ENCODE data around the gene MRPS15. TPM values are rescaled to one million over a fixed set of nuclear protein-coding genes. Genes with fewer than 3 reads are reported as not detected.
"Not testable (repeated sequence)": the region's sequence is repeated elsewhere in the genome, so short reads cannot be mapped to it uniquely, and the experiment has no call there.

MRPS15 gene
- polyA plus RNA-seq, 4 donors: 68.2 to 122 (median 109) TPM

DNA sequence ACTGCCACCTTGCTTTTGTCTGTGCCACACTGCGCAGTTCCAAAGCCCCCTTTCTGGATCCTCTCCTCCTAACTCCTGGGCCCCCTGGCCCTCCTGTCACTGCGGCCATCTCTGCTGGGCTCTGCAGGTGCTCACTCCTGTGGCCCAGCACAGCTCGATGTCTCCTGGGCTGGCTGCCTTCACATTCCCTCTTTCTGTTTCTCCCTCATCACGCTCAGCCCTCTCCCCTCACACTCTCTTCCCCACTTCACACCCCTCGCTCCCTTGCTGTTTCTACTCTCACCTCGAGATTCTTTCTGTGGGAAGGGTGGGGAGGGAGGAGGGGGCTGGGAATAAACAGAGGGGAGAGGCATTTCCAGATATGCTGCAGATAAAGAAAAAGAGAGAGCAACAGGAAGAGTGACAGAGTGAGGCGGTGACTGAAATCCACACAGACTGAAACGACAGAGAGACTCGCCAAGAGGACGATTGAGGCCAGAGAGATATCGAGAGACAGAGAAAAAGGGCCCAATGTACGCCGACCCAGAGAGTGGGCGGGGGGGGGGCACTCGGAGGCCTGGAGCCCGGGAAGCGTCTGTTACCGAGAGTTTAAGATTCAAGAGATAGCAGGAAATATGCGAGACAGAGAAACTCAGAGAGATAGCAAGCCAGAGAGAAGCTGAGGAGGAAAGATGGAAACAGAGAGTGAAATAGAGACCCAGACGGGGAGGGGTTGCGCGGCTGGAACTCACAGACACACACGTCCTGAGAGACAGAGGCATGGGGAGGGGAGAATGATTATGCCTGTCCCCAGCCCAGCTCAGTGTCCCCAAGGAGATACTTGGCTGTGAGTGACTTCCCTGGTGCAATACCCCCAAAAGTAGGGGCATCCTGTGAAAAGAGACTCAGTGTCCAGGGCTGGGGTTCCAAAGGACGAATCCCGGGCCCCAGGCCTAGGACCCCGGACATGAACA is 17.9 kb upstream of the MRPS15 start:
- no peaks in the 10 kb centered on the region for H3K27me3 ChIP-seq (ENCODE audit: control insufficient read depth in 3 of 3, insufficient read depth in 3 of 3, low read length in 3 of 3)
- H3K36me3 ChIP-seq (ENCODE audit: control insufficient read depth in 3 of 3, insufficient read depth in 2 of 3, low read depth in 1 of 3, low read length in 3 of 3): no peaks in the 10 kb centered on the region
- H3K4me3 ChIP-seq (ENCODE audit: low read depth in 1 of 3, low read length in 3 of 3): no peak overlapping the region
- H3K27ac ChIP-seq (ENCODE audit: low read depth in 1 of 3, low read length in 2 of 3): no peak overlapping the region
- DNase-seq (no peak), FAIRE-seq (no peak)
- H3K4me1 ChIP-seq (ENCODE audit: control insufficient read depth in 3 of 3, insufficient read depth in 2 of 3, low read depth in 1 of 3, low read length in 2 of 3): peaks cover 0 to 16% (median 0%) of the 10 kb centered on the region in 3 donors
- H3K9me3 ChIP-seq (ENCODE audit: control insufficient read depth in 2 of 2, insufficient read depth in 1 of 2, low read depth in 1 of 2, low read length in 1 of 2): no peaks in the 10 kb centered on the region
- 35 to 64% (median 59%) methylated on average over 26 of the region's 26 CpGs for WGBS, 3 donors

GRCh38 chr1:36481091-36481490 is 16.9 kb upstream of the MRPS15 start:
- H3K27me3 ChIP-seq (ENCODE audit: control insufficient read depth in 3 of 3, insufficient read depth in 3 of 3, low read length in 3 of 3): no peaks in the 10 kb centered on the region
- no peak overlapping the region for H3K27ac ChIP-seq (ENCODE audit: low read depth in 1 of 3, low read length in 2 of 3)
- no peak overlapping the region for H3K4me3 ChIP-seq (ENCODE audit: low read depth in 1 of 3, low read length in 3 of 3)
- no peaks in the 10 kb centered on the region for H3K9me3 ChIP-seq (ENCODE audit: control insufficient read depth in 2 of 2, insufficient read depth in 1 of 2, low read depth in 1 of 2, low read length in 1 of 2)
- peaks cover 0 to 14% (median 0%) of the 10 kb centered on the region in 3 donors for H3K4me1 ChIP-seq (ENCODE audit: control insufficient read depth in 3 of 3, insufficient read depth in 2 of 3, low read depth in 1 of 3, low read length in 2 of 3)
- WGBS, 3 donors: 64 to 87% (median 69%) methylated on average over 6 of the region's 6 CpGs
- no peaks in the 10 kb centered on the region for H3K36me3 ChIP-seq (ENCODE audit: control insufficient read depth in 3 of 3, insufficient read depth in 2 of 3, low read depth in 1 of 3, low read length in 3 of 3)
- no peak for FAIRE-seq
- DNase-seq: no peak

- WGBS, 3 donors: 84 to 87% (median 85%) methylated on average over 2 of the region's 2 CpGs
Observed at GRCh38 chr1:36480161-36480560, 16.0 kb upstream of the MRPS15 start.

DNA sequence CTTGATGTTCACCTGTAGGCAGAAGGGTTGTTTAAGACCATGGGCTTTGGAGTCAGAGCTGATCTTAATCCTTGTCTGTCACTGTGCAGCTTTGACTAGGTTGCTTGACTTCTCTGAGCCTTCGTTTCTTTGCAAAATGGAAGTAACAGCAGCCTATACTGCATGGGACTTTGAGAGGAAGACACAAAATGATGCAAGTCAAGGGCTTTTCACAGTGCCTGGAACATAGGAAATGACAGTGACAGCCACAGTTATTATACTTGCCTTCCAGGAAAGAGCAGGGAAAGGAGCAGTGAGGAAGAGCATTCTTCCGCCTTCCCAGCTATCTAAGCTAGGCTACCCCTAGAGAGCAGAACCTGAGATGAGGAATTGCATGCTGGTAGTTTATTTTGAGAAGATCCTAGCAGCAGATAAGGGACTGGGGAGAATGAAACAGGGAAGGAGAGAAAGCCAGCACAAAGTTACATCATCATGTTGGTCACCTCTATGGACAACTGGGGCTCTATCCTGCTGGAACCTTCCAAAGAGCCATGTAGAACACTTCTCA is 15.4 kb upstream of the MRPS15 start:
- DNase-seq: no peak
- H3K27ac ChIP-seq (ENCODE audit: low read depth in 1 of 3, low read length in 2 of 3): no peak overlapping the region
- WGBS, 3 donors: 78 to 94% (median 91%) methylated on average over 2 of the region's 2 CpGs
- H3K4me1 ChIP-seq (ENCODE audit: control insufficient read depth in 3 of 3, insufficient read depth in 2 of 3, low read depth in 1 of 3, low read length in 2 of 3): peaks cover 0 to 24% (median 0%) of the 10 kb centered on the region in 3 donors
- H3K4me3 ChIP-seq (ENCODE audit: low read depth in 1 of 3, low read length in 3 of 3): no peak overlapping the region
- no peaks in the 10 kb centered on the region for H3K36me3 ChIP-seq (ENCODE audit: control insufficient read depth in 3 of 3, insufficient read depth in 2 of 3, low read depth in 1 of 3, low read length in 3 of 3)
- H3K9me3 ChIP-seq (ENCODE audit: control insufficient read depth in 2 of 2, insufficient read depth in 1 of 2, low read depth in 1 of 2, low read length in 1 of 2): no peaks in the 10 kb centered on the region
- no peaks in the 10 kb centered on the region for H3K27me3 ChIP-seq (ENCODE audit: control insufficient read depth in 3 of 3, insufficient read depth in 3 of 3, low read length in 3 of 3)
- no peak for FAIRE-seq

More at GRCh38 chr1:36480161-36480560, 16.0 kb upstream of the MRPS15 start:
- Histone ChIP-seq H3K4me3 (ENCODE audit: low read depth in 1 of 3, low read length in 3 of 3) (no peak overlapping the region), H3K4me1 (ENCODE audit: control insufficient read depth in 3 of 3, insufficient read depth in 2 of 3, low read depth in 1 of 3, low read length in 2 of 3) (peaks cover 0 to 21% (median 0%) of the 10 kb centered on the region in 3 donors), H3K9me3 (ENCODE audit: control insufficient read depth in 2 of 2, insufficient read depth in 1 of 2, low read depth in 1 of 2, low read length in 1 of 2) (no peaks in the 10 kb centered on the region), H3K27me3 (ENCODE audit: control insufficient read depth in 3 of 3, insufficient read depth in 3 of 3, low read length in 3 of 3) (no peaks in the 10 kb centered on the region), H3K27ac (ENCODE audit: low read depth in 1 of 3, low read length in 2 of 3) (no peak overlapping the region), H3K36me3 (ENCODE audit: control insufficient read depth in 3 of 3, insufficient read depth in 2 of 3, low read depth in 1 of 3, low read length in 3 of 3) (no peaks in the 10 kb centered on the region)
- FAIRE-seq (no peak), DNase-seq (no peak)

DNA sequence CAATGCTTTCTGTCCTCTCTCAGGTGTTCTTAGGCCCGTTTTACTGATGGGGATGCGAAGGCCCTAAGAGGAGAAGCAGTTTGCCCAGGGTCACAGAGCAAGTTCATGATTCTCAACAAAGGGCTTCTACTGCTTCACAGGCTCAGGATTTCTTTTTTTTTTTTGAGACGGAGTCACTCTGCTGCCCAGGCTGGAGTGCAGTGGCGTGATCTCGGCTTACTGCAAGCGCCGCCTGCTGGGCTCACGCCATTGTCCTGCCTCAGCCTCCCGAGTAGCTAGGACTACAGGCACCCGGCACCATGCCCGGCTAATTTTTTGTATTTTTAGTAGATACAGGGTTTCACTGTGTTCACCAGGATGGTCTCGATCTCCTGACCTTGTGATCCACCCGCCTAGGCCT is 13.4 kb upstream of the MRPS15 start:
- H3K27me3 ChIP-seq (ENCODE audit: control insufficient read depth in 3 of 3, insufficient read depth in 3 of 3, low read length in 3 of 3); H3K4me3 ChIP-seq (ENCODE audit: low read depth in 1 of 3, low read length in 3 of 3); FAIRE-seq; DNase-seq; H3K9me3 ChIP-seq (ENCODE audit: control insufficient read depth in 2 of 2, insufficient read depth in 1 of 2, low read depth in 1 of 2, low read length in 1 of 2); H3K27ac ChIP-seq (ENCODE audit: low read depth in 1 of 3, low read length in 2 of 3); H3K36me3 ChIP-seq (ENCODE audit: control insufficient read depth in 3 of 3, insufficient read depth in 2 of 3, low read depth in 1 of 3, low read length in 3 of 3): not testable (repeated sequence)
- 88 to 90% (median 88%) methylated on average over 13 of the region's 13 CpGs for WGBS, 3 donors
- H3K4me1 ChIP-seq (ENCODE audit: control insufficient read depth in 3 of 3, insufficient read depth in 2 of 3, low read depth in 1 of 3, low read length in 2 of 3): peaks cover 0 to 24% (median 0%) of the 10 kb centered on the region in 3 donors

GRCh38 chr1:36476945-36477344 is 12.8 kb upstream of the MRPS15 start:
- WGBS, 3 donors: 48 to 74% (median 54%) methylated on average over 5 of the region's 5 CpGs
- Histone ChIP-seq H3K4me3 (ENCODE audit: low read depth in 1 of 3, low read length in 3 of 3) (no peak overlapping the region), H3K27me3 (ENCODE audit: control insufficient read depth in 3 of 3, insufficient read depth in 3 of 3, low read length in 3 of 3) (no peaks in the 10 kb centered on the region), H3K4me1 (ENCODE audit: control insufficient read depth in 3 of 3, insufficient read depth in 2 of 3, low read depth in 1 of 3, low read length in 2 of 3) (peaks cover 0 to 24% (median 0%) of the 10 kb centered on the region in 3 donors), H3K27ac (ENCODE audit: low read depth in 1 of 3, low read length in 2 of 3) (no peak overlapping the region), H3K36me3 (ENCODE audit: control insufficient read depth in 3 of 3, insufficient read depth in 2 of 3, low read depth in 1 of 3, low read length in 3 of 3) (no peaks in the 10 kb centered on the region), H3K9me3 (ENCODE audit: control insufficient read depth in 2 of 2, insufficient read depth in 1 of 2, low read depth in 1 of 2, low read length in 1 of 2) (no peaks in the 10 kb centered on the region)
- FAIRE-seq (no peak), DNase-seq (peak; percentile 10 to 27)

DNA sequence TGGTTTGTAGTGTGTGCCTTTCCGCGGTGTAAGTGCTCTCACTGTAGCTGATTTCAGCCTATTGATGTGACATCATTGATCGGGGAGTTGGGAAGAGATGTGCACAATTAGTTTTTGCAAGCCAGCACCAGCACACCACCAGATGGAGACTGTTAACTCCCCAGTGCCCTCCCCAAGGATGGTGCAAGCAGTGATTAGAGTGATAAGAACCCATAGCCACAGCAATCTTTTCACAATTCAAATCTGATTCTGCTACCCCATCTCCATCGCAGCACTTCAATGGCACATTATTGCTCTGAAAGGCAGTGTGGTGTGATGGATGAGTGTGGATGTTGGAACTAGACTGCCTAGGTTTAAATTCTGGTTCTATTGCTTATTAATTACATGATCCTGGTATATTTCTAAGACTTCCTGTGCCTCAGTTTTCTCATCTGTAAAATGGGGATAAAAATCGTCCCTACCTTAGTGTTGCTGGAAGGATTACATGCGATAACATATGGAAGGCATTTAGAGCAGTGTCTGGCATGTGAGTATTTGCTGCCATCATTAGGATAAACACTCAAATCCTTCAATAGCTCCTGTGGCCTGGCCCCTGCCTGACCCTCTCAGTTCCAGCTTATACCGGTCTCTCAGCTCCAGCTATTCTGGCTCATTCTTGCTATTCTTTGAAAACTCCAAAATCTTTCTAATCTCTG is 11.9 kb upstream of the MRPS15 start:
- no peaks in the 10 kb centered on the region for H3K27me3 ChIP-seq (ENCODE audit: control insufficient read depth in 3 of 3, insufficient read depth in 3 of 3, low read length in 3 of 3)
- H3K27ac ChIP-seq (ENCODE audit: low read depth in 1 of 3, low read length in 2 of 3): no peak overlapping the region
- no peak for FAIRE-seq
- H3K36me3 ChIP-seq (ENCODE audit: control insufficient read depth in 3 of 3, insufficient read depth in 2 of 3, low read depth in 1 of 3, low read length in 3 of 3): no peaks in the 10 kb centered on the region
- DNase-seq: no peak
- peaks cover 0 to 19% (median 0%) of the 10 kb centered on the region in 3 donors for H3K4me1 ChIP-seq (ENCODE audit: control insufficient read depth in 3 of 3, insufficient read depth in 2 of 3, low read depth in 1 of 3, low read length in 2 of 3)
- H3K9me3 ChIP-seq (ENCODE audit: control insufficient read depth in 2 of 2, insufficient read depth in 1 of 2, low read depth in 1 of 2, low read length in 1 of 2): no peaks in the 10 kb centered on the region
- no peak overlapping the region for H3K4me3 ChIP-seq (ENCODE audit: low read depth in 1 of 3, low read length in 3 of 3)
- WGBS, 3 donors: 81 to 91% (median 88%) methylated on average over 7 of the region's 7 CpGs

GRCh38 chr1:36475341-36475740 is 11.2 kb upstream of the MRPS15 start:
- WGBS, 3 donors: 68 to 77% (median 75%) methylated on average over 8 to 9 of the region's 9 CpGs

More at GRCh38 chr1:36475341-36475740, 11.2 kb upstream of the MRPS15 start:
- H3K4me3 ChIP-seq (ENCODE audit: low read depth in 1 of 3, low read length in 3 of 3): no peak overlapping the region
- H3K36me3 ChIP-seq (ENCODE audit: control insufficient read depth in 3 of 3, insufficient read depth in 2 of 3, low read depth in 1 of 3, low read length in 3 of 3): no peaks in the 10 kb centered on the region
- no peaks in the 10 kb centered on the region for H3K9me3 ChIP-seq (ENCODE audit: control insufficient read depth in 2 of 2, insufficient read depth in 1 of 2, low read depth in 1 of 2, low read length in 1 of 2)
- H3K27me3 ChIP-seq (ENCODE audit: control insufficient read depth in 3 of 3, insufficient read depth in 3 of 3, low read length in 3 of 3): no peaks in the 10 kb centered on the region
- H3K27ac ChIP-seq (ENCODE audit: low read depth in 1 of 3, low read length in 2 of 3): no peak overlapping the region
- peaks cover 0 to 19% (median 0%) of the 10 kb centered on the region in 3 donors for H3K4me1 ChIP-seq (ENCODE audit: control insufficient read depth in 3 of 3, insufficient read depth in 2 of 3, low read depth in 1 of 3, low read length in 2 of 3)
- FAIRE-seq (no peak), DNase-seq (no peak)

Measured in small intestine (tissue), 7 donors.